ENCODE measurements around the gene PGM1. TPM values are rescaled to one million over a fixed set of nuclear protein-coding genes. Genes with fewer than 3 reads are reported as not detected.

Gene PGM1
- total and polyA plus RNA-seq, 2 donors (not counting 3 experiments of a cell fraction or from before 2014, with no cell fraction given), result 9.3 to 21.0 TPM

DNA sequence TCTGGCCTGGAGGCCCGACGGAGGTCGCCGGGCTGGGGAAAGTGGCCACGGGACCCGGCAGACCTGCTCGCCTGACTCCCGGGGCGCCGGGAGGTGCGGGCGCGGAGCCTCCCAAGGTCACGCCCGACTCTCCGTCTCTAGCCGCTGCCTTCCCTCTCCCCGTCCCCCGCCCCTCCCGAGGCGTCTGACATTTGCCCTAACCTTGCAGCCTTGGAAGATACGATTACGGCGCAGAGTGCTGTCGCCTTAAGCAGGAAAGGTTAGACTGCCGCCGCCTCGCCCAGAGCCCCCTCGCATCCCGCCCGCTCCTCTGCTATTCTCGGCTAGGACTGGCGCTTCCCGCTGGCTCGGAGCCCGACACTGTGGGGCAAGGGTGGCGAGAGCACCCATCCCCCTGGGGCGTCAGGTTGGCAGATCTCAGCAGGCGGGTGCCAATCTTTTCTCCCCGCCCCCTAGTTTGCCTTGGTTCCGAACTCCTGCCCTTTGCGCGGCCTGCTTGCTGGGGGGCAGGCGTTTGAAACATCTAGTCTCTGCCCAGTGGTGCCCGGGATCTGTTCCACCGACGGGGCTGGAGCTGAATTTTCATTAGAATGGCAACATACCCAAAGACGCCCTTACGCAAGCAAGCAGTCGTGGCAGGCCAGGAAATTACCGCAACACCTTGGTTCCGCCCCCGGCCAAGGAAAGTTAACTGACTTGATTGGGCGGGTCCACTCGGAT lies 835 bp downstream of the PGM1 start:
- intact Hi-C loops (cut with micrococcal nuclease) (no loop called here), dilution Hi-C loops (cut with MboI; ENCODE audit: extremely low pct_ligation_motif_present, low sequenced_read_pairs) (no loop called here)
- peak overlapping the region; percentile 53 to 87 (median 71) for H3K4me3 ChIP-seq (replicated peaks in 1 of 3; ENCODE audit: insufficient read depth in 1 of 3, low read depth in 1 of 3, low read length in 3 of 3)
- no peaks in the 10 kb centered on the region for H4K20me1 ChIP-seq (replicated peaks; ENCODE audit: control insufficient read depth, extremely low read depth, insufficient read depth, low read length)
- BruUV-seq (replicated peaks), result TSS peak; percentile 18
- peak overlapping the region; percentile 77 for H3K9ac ChIP-seq (replicated peaks; ENCODE audit: extremely low read depth, insufficient read depth, low read length)
- H3K9me3 ChIP-seq (replicated peaks; ENCODE audit: control insufficient read depth, insufficient read depth, low read length), result no peaks in the 10 kb centered on the region
- no peaks in the 10 kb centered on the region for H3K9me1 ChIP-seq (replicated peaks; ENCODE audit: control insufficient read depth, extremely low read depth, insufficient read depth, low read length)
- no peaks in the 10 kb centered on the region for H3K27me3 ChIP-seq (ENCODE audit: control insufficient read depth in 2 of 2, insufficient read depth in 2 of 2, low read length in 2 of 2)
- H3K4me2 ChIP-seq (ENCODE audit: insufficient read depth, low read length), result peak overlapping the region; percentile 81
- TF ChIP-seq JUN (IDR thresholded peaks at IDR 0.05; ENCODE audit: borderline replicate concordance, insufficient read depth, insufficient read length, low read depth), result no peak
- TF ChIP-seq GATA2 (IDR thresholded peaks at IDR 0.05; ENCODE audit: insufficient read depth, insufficient read length, low read depth, low read length), result no peak
- TF ChIP-seq, protein P1, sequence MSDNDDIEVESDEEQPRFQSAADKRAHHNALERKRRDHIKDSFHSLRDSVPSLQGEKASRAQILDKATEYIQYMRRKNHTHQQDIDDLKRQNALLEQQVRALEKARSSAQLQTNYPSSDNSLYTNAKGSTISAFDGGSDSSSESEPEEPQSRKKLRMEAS (IDR thresholded peaks at IDR 0.05; ENCODE audit: insufficient read depth, insufficient read length), result no peak
- TF ChIP-seq EZH2 (IDR thresholded peaks at IDR 0.05; ENCODE audit: borderline replicate concordance, low read depth, low read length, severe bottlenecking), result no peak
- TF ChIP-seq MYC (IDR thresholded peaks at IDR 0.05; ENCODE audit: low read depth, low read length), result no peak
- no peak for TF ChIP-seq POLR2A (IDR thresholded peaks at IDR 0.05; ENCODE audit: low read depth, low read length)
- no peak for TF ChIP-seq POLR2AphosphoS5 (IDR thresholded peaks at IDR 0.05; ENCODE audit: insufficient read depth, low read depth, low read length)
- no peak for TF ChIP-seq FOS (IDR thresholded peaks at IDR 0.05; ENCODE audit: borderline replicate concordance, insufficient read depth, low read length)
- TF ChIP-seq, protein P2, sequence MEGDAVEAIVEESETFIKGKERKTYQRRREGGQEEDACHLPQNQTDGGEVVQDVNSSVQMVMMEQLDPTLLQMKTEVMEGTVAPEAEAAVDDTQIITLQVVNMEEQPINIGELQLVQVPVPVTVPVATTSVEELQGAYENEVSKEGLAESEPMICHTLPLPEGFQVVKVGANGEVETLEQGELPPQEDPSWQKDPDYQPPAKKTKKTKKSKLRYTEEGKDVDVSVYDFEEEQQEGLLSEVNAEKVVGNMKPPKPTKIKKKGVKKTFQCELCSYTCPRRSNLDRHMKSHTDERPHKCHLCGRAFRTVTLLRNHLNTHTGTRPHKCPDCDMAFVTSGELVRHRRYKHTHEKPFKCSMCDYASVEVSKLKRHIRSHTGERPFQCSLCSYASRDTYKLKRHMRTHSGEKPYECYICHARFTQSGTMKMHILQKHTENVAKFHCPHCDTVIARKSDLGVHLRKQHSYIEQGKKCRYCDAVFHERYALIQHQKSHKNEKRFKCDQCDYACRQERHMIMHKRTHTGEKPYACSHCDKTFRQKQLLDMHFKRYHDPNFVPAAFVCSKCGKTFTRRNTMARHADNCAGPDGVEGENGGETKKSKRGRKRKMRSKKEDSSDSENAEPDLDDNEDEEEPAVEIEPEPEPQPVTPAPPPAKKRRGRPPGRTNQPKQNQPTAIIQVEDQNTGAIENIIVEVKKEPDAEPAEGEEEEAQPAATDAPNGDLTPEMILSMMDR (IDR thresholded peaks at IDR 0.05; ENCODE audit: extremely low read depth in 1 of 2, insufficient read depth in 1 of 2, low read depth in 1 of 2, low read length in 2 of 2), result no peak
- FAIRE-seq, result peak; percentile 21
- H3K27ac ChIP-seq (ENCODE audit: insufficient read depth, low read depth, low read length), result peak overlapping the region; percentile 41
- H3K4me1 ChIP-seq (ENCODE audit: control insufficient read depth, extremely low read depth, insufficient read depth, low read length), result no peaks in the 10 kb centered on the region
- H2AFZ ChIP-seq (ENCODE audit: low read depth, low read length), result peak overlapping the region; percentile 100
- DNase-seq (ENCODE audit: low read depth, low spot score), result peak; percentile 15
- ChIA-PET POLR2A (no interaction called here), CTCF (interaction anchor here (1.0 to 1.4 kb wide), 3 partner anchors 19 to 1427 kb away, joined by 3 to 5 read pairs (median 3); no protein-coding TSS in a partner anchor)
- no peaks in the 10 kb centered on the region for H3K79me2 ChIP-seq (ENCODE audit: control insufficient read depth, insufficient read depth, low read length)
- H3K36me3 ChIP-seq (ENCODE audit: control insufficient read depth in 2 of 2, extremely low read depth in 1 of 2, insufficient read depth in 2 of 2, low read length in 2 of 2), result no peaks in the 10 kb centered on the region

Data from endothelial cell of umbilical vein (primary cell).